Measurements from ENCODE around the gene RTRAF. TPM values are rescaled to one million over a fixed set of nuclear protein-coding genes. Genes with fewer than 3 reads are reported as not detected.
A peak's percentile ranks its signal among the peaks of the same experiment; 100 is the strongest.

Gene RTRAF
- total and polyA plus RNA-seq, 2 donors (not counting 3 experiments of a cell fraction or from before 2014, with no cell fraction given) = 64.0 to 237 TPM

GRCh38 chr14:52029881-52030280 lies 40.5 kb downstream of the RTRAF start:
- no peaks in the 10 kb centered on the region for H3K9me3 ChIP-seq (replicated peaks; ENCODE audit: control insufficient read depth, insufficient read depth, low read length)
- no peak for TF ChIP-seq MYC (IDR thresholded peaks at IDR 0.05; ENCODE audit: low read depth, low read length)
- no peak for TF ChIP-seq POLR2A (IDR thresholded peaks at IDR 0.05; ENCODE audit: low read depth, low read length)
- no peak for TF ChIP-seq JUN (IDR thresholded peaks at IDR 0.05; ENCODE audit: borderline replicate concordance, insufficient read depth, insufficient read length, low read depth)
- TF ChIP-seq MAX (IDR thresholded peaks at IDR 0.05; ENCODE audit: insufficient read depth, insufficient read length) = no peak
- no peak for TF ChIP-seq EZH2 (IDR thresholded peaks at IDR 0.05; ENCODE audit: borderline replicate concordance, low read depth, low read length, severe bottlenecking)
- peak; percentile 80 for TF ChIP-seq GATA2 (IDR thresholded peaks at IDR 0.05; ENCODE audit: insufficient read depth, insufficient read length, low read depth, low read length)
- no peak for TF ChIP-seq CTCF (IDR thresholded peaks at IDR 0.05; ENCODE audit: extremely low read depth in 1 of 2, insufficient read depth in 1 of 2, low read depth in 1 of 2, low read length in 2 of 2)
- peak; percentile 67 for TF ChIP-seq FOS (IDR thresholded peaks at IDR 0.05; ENCODE audit: borderline replicate concordance, insufficient read depth, low read length)
- TF ChIP-seq POLR2AphosphoS5 (IDR thresholded peaks at IDR 0.05; ENCODE audit: insufficient read depth, low read depth, low read length) = peak; percentile 18
- peak overlapping the region; percentile 43 for H3K4me2 ChIP-seq (ENCODE audit: insufficient read depth, low read length)
- intact Hi-C loops (cut with micrococcal nuclease) (no loop called here), dilution Hi-C loops (cut with MboI; ENCODE audit: extremely low pct_ligation_motif_present, low sequenced_read_pairs) (no loop called here)
- DNase-seq (ENCODE audit: low read depth, low spot score) (peak; percentile 71), FAIRE-seq (peak; percentile 86)
- H3K27me3 ChIP-seq (ENCODE audit: control insufficient read depth in 2 of 2, insufficient read depth in 2 of 2, low read length in 2 of 2) = no peaks in the 10 kb centered on the region
- H3K9ac ChIP-seq (replicated peaks; ENCODE audit: extremely low read depth, insufficient read depth, low read length) = no peak overlapping the region
- no peaks in the 10 kb centered on the region for H3K79me2 ChIP-seq (ENCODE audit: control insufficient read depth, insufficient read depth, low read length)
- H2AFZ ChIP-seq (ENCODE audit: low read depth, low read length) = no peak overlapping the region
- H3K9me1 ChIP-seq (replicated peaks; ENCODE audit: control insufficient read depth, extremely low read depth, insufficient read depth, low read length) = no peaks in the 10 kb centered on the region
- peak overlapping the region; percentile 65 for H3K27ac ChIP-seq (ENCODE audit: insufficient read depth, low read depth, low read length)
- BruUV-seq (replicated peaks) = no TSS peak
- ChIA-PET CTCF (interaction anchor here (0.7 kb wide), 1 partner anchor 8 kb away, joined by 3 read pairs; no protein-coding TSS in a partner anchor), POLR2A (no interaction called here)
- no peak overlapping the region for H3K4me3 ChIP-seq (replicated peaks in 1 of 3; ENCODE audit: insufficient read depth in 1 of 3, low read depth in 1 of 3, low read length in 3 of 3)
- no peaks in the 10 kb centered on the region for H4K20me1 ChIP-seq (replicated peaks; ENCODE audit: control insufficient read depth, extremely low read depth, insufficient read depth, low read length)
- H3K4me1 ChIP-seq (ENCODE audit: control insufficient read depth, extremely low read depth, insufficient read depth, low read length) = peaks cover 48% of the 10 kb centered on the region
- H3K36me3 ChIP-seq (ENCODE audit: control insufficient read depth in 2 of 2, extremely low read depth in 1 of 2, insufficient read depth in 2 of 2, low read length in 2 of 2) = no peaks in the 10 kb centered on the region

Data from endothelial cell of umbilical vein (primary cell).